CD1c-positive myeloid dendritic cell (primary cell): ENCODE measurements around the gene SSBP4.

Source experiments
- DNase-seq: peaks from one replicate; pipeline ENCODE4 v3.0.0-alpha.2; 2016; ENCODE audit errors: extremely low spot score

SSBP4 gene

GRCh38 chr19:18444513-18444912 is 25.3 kb downstream of the SSBP4 start:
- DNase-seq = no peak

DNA sequence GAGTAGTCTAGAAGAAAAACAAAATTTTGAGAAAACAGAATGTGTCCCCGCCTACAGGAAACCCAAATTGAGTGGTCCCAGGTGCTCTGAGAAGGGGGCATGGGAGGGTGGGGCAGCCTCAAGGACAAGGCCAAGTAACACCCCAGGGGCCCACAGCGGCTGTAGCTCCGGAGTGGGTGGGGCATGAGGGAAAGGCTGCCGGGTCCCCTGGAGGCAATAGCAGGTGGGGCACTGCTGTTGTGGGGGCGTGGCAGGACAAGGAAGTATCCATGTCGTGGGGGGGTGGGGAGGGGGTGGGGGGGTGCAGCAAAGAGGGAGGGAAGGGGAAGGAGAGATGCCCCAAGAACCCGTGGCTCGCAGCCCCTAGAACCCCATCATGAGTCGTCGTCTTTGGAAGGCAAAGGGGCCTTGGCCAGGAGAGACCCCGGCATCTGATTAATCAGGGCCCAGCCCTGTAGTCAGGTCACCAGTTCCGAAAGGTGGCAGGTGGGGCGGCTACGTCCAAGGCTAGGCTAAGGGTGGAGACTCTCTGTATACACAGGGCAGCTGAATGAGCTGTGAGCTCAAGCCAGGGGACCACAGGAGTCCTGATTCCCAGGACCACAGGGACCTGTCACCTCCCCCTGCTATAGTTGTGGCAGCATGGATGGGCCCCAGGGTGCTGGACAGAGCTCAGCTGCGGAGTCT is 26.2 kb downstream of the SSBP4 start:
- no peak for DNase-seq

DNA sequence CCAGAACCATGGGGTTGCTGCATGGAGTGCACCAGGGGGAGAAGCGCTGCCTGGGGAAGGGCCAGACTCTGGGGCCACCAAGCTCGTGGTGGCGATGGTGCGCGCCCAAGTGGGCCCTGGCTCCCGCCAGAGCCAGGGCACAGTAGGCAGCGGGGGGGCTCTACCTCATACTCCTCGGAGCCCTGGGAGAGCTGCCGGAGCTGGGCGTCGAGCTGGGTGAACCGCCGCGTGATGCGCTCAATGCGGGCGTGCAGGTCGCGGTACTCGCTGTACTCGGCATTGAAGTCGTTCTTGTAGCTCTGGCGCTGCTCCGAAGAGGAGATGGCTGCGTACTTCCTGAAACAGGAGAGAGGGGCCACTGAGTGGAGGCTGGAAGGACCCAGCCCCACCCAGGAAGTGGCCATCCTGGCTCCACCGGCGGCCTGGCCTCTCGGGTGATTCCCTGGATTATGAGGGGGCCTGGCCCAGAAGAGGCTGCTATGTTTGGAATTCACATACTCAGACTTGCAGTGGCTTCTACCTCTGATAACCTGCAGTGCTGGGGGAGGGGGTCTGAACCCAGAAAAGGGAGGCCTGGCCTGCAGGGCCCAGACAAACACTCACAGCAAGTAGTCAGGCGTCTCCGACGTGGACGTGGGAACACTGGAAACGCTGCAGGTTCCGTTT is 27.1 kb downstream of the SSBP4 start:
- DNase-seq = no peak

- no peak for DNase-seq
These were observed 27.7 kb downstream of the SSBP4 start for GRCh38 chr19:18446811-18447359.

DNA sequence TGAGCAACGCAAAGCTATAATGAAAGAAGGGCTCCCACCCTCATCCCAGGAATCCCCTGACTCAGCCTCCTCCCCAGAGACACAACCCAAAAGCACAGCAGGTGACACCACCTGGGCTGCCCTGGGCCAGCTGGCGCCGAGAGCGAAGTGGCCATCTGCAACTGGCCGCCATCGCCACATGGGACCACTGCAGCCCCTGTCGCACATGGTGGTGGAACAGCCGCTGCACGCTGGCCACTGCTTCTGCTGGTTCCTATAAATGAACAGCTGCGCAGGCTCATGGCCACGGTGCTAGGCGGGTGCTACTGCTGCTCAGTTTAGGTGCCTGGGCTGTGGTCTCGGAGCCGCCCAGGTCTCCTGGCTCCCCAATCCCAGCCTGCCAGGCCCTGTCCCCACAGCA is 30.4 kb downstream of the SSBP4 start:
- DNase-seq = no peak

DNA sequence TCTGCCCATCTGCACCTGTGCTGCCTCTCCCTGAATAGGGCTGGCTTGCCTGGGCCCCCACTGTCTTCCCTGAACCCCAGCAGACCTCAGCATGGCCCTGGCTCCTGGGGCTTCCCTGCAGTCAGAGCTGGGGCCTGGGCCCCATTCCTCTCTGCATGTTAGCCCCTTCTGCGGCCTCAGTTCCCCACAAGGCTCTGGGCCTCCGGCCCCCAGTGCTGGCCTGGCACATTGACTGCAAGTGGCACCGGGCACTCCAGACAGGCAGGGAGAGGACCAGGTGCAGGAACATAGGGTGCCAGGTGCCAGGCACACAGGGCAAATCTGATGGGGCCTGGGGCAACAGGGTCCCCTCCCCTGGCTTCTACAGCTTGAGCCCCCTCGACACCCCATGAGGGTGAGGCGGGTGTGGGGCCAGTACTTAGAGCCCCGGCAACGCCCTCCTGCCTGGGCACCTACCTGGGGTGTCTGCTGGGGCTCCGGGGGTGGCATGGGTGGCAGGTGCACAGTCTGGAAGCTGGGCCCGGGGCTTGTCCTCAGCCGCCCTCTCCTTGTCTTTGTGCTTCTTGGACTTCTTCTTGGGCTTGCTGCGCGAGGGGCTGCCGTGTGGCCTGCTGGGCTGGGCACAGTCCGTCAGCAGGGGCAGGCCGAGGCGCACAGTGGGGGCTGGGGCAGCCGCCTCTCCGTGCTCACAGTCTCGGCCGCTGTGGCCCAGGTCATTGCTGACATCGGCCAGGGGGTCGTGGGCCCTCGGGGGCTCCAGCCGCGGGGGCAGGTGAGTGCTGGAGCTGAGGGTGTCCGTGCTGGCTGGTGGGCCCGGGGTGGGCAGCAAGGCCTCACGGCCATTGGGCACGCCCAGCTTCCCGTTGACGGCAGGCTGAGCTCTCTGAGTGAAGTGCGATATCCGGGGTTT is 31.1 kb downstream of the SSBP4 start:
- no peak for DNase-seq

- peak; percentile 86 for DNase-seq
These were observed 32.0 kb downstream of the SSBP4 start for GRCh38 chr19:18450931-18451836.

DNA sequence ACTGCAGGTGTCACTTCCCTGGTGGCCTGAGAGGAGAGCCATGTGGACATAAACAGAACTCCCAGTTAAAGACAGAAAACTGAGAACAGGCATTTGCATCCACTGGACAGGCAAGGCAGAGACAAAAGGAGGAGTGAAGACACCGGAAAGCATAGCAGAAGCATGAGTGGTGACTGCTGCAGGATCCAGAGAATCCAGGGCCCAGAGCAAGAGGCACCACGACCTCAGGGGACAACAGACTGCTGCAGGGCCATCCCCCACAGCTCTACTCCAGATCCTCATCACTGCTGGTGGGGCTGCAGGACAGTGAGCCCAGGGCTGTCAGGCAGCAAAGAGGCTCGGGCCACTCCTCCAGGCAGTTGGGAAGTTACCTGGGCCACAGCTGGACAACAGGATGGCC is 33.2 kb downstream of the SSBP4 start:
- DNase-seq = no peak

DNA sequence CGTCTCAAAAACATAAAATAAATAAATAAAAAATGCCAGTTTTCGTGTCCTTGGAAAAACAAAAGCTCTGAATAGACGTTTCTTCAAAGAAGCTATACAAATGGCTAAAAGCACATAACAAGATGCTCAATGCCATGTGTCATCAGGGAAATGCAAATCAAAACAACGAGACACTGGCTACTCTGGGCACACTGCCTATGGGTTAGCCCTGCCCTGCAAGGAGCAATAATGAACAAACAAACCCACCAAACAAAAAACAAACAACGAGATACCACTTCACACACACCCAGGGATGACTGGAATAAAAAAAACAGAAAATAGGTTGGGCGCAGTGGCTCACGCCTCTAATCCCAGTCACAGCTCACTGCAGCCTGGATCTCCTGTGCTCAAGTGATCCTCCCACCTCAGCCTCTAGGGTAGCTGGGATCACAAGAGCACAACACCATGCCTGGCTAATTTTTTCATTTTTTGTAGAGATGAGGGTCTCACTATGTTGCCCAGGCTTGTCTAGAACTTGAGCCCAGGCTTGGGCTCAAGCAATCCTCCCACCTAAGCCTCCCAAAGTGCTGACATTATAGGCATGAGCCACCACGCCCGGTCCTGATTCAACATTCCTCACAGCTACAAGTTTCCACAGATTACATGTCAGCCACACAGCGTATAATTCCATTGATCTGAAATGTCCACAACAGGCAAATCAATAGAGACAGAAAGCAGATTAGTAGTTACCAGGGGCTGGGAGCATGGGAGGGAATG is 34.2 kb downstream of the SSBP4 start:
- DNase-seq = no peak

- no peak for DNase-seq
These were observed 37.1 kb downstream of the SSBP4 start for GRCh38 chr19:18456279-18456678.

DNA sequence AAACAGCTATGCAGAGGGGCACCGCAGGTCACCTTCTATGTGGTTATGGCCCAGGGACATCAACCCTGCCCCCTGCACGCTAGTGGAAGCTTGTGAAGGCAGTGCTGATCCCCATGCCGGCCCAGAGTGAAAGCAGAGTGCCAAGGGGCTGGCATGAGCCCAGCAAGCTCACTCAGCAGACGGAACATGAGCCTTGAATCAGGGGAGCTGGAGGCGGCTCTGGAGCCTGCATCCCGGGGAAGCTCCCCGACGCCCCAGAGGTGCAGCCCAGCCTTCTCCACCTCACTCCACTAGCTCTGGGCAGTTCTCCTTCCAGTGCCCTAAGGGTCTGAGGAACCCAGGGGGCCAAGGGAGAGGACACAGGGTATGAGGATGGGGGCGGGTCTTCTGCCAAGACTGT is 37.8 kb downstream of the SSBP4 start:
- no peak for DNase-seq

DNA sequence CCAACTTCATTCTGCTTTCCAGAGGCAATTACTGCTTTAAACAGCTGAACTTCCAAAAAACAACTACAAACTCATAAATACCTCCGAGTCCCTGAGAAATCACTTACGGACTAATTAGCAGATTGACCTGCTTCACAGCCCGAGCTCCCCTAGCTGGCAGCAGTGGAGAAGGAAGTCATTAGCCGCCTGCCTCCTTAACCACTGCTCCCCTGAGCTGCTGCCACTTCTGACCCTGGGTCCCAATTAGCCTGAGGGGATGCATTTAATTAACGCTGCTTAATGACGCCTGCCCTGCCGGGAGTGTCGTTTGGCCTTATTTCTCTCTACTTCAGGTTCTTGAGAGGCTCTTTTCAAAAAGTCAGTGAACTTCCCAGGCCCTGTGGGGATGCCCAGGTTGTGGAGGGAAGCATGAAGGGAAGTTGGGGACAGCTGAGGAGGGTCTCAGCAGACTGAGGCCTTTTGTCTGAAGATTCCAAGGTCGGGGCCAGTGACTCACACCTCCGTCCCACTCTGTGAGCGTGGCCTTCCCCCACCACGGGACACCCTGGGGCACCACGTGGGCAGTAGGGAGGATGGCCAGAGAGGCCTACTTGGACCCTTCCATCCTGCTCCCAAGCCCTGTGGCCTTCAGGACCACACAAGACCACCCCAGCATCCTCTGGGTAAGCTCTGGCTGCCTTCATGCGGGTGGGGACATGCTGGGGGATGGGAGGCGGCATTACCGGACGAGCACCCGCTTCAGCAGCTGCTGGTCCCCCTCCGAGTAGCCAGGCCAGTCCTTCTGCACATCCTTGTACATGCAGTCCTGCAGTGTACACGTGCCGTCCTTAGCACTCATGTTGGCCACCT is 38.5 kb downstream of the SSBP4 start:
- no peak for DNase-seq

DNA sequence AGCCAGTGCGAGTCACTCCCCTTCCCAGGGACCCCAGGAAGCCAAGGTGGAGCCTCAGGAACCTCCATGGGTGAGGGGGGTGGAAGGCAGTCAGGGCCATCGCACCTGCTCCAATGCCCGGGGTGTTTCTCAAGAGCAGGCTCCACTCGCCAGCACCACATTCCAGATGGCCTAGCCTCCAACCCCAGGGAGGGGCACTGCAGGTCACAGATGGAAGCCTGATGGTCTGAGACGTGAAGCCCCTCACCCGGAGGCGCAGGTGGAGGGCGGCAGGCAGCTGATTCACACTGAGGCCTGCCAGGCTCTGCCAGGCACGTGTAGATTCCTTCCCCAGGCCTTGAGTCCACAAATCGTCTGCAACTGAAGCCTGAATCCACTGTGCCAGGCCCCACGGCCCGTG is 41.7 kb downstream of the SSBP4 start:
- DNase-seq = no peak

DNA sequence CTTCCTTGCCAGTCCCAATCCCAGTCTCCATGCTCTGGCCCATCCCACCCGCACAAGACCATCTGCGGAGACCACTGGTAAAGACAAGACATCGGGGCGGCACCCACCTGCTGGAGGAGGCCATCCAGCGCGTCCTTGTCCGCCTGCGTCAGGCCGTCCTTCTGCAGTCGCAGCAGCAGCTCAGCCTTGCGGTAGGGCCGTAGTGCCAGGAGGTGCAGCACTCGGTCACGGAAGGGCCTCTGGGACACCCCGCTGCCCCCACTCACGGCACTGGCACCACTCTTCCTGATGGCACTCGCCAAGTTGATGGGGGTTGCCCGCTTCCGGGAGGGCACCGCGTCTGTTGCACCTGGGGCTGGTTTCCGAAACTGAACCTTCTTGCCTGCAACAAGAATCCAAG is 42.3 kb downstream of the SSBP4 start:
- no peak for DNase-seq

GRCh38 chr19:18464646-18465045 is 45.4 kb downstream of the SSBP4 start:
- DNase-seq = no peak

GRCh38 chr19:18465214-18465963 is 46.2 kb downstream of the SSBP4 start:
- DNase-seq = no peak

- no peak for DNase-seq
These were observed 46.8 kb downstream of the SSBP4 start for GRCh38 chr19:18465964-18466339.

- DNase-seq = no peak
These were observed 47.2 kb downstream of the SSBP4 start for GRCh38 chr19:18466354-18466753.

GRCh38 chr19:18467978-18468377 is 48.8 kb downstream of the SSBP4 start:
- no peak for DNase-seq
